GM18909 (cell line): ENCODE data around the gene PPP4R4.
"Not testable (repeated sequence)": the region's sequence is repeated elsewhere in the genome, so short reads cannot be mapped to it uniquely, and the experiment has no call there.

Source experiments
- ATAC-seq: cut with Tn5 transposase; IDR thresholded peaks from one replicate; pipeline ENCODE4 v1.9.1; 2021; ENCODE audit warnings: mild to moderate bottlenecking; ENCODE audit not compliant: unreplicated experiment, poor library complexity

Gene PPP4R4

DNA sequence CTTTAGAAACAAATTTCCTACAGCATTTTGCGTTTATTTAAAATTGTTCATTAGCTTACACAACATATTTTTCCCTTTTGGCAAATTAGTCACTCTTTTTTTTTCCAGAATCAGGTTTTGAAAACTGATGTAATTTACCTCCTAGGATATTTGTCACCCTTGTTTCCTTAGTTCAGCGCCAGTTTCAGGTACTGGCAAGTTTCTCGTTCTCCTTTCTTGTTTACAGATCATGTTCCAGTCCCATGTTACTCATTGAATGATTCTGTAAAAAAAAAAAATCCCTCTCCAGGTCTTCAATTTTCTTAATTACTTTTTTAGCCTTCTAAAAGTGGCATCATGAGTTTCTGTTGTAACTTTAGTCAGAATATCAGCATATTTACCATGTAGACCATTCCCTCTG, 2.7 kb downstream of the PPP4R4 start:
- no peak for ATAC-seq

DNA sequence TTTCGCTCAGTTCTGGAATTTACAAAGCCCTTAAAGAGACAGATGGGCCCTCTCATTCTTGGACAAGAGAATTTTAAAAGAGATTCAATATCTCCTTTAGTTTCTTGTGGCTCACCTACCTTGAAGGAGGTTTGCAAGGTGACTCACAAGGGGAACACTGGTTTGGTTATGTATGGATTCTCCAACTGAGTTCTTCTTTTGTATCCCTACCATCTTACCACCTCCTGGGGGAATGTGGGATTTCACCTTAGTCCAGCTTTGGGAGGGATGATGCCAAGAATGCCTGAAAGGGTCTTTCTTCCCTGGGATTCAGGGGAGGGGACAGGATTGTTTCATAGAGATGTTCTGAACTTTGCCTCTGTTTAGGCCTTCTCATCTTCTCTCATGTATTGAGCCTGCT, 3.7 kb downstream of the PPP4R4 start:
- ATAC-seq, result no peak

DNA sequence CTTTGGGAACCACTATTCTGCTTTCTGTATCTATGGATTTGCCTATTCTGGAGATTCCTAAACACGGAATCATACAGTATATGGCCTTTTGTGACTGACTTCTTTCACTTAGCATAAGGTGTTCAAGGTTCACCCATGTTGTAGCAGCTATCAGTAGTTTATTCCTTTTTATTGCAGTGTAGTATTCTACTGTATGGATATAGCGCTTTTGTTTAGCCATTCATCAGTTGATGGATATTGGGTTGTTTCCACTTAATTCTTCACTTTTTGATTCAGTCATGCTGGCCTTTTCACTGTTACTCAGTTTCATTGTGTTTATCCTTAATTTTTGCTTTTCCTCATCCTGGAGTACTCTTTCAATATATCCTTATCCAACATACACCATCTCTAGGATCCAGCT, 5.1 kb downstream of the PPP4R4 start:
- ATAC-seq, result no peak

DNA sequence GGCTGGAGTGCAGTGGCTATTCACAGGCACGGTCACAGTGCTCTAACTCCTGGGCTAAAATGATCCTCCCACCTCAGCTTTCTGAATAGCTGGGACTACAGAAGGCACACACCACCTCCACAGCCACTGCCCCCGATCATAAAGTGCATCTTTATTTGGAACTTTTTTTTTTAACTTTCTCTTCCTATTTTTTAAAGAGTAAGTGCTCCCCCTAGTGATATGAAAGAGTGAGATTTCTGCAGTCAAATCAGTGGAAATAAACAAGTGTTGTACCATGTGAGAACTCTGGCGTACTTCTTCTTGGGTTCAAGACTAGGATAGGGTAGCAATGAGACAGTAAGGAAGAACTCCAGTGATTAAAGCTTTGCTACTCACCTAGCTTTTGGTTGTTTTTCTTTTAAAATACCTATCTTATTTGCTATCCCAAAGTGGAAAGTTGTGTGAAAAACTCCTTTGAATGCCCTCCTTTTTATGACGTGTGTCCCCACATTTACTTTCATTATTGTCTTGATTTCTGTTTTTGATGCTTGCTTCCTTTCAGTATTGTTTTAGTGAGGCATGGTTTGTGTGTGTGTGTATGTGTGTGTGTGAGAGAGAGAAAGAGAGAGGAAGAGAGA, 6.6 kb downstream of the PPP4R4 start:
- ATAC-seq, result peak; percentile 74

DNA sequence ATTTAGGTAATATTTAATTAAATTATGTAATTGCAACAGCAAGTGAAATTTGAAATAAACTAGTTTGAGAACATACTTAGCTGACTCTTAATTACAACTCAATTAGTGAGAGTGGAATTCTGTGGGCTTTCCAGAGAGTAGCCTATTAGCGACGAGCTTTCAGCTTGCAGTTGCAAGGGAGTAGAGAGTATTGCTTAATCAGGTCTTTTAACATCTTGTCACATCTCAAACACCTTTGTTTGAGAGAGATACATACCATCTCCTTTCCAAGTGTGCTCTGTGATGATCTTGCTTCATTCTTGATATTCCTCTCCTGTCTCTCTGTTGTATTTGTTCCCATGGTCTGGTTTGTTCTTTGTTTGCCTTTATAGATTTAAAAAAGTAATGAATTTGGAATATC, 7.7 kb downstream of the PPP4R4 start:
- ATAC-seq, result no peak

DNA sequence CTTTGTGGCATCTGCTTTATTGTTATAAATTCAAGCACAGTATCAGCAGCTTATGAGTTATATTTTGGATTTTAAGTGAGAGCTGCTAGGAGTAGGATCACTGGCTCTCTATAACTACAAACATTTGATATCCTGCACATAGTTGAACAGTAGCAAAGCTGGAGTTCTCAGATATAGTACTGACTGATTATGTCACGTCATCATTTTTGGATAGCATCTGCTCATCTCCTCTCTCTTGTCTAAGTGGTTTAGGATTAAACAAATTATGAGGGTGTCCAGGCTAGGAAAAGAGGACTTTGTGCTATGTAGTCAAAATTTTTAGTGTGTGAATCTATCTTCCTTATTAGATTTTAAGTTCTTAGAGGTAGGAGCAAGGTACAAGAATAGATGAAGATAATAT, 18.4 kb downstream of the PPP4R4 start:
- ATAC-seq, result no peak

DNA sequence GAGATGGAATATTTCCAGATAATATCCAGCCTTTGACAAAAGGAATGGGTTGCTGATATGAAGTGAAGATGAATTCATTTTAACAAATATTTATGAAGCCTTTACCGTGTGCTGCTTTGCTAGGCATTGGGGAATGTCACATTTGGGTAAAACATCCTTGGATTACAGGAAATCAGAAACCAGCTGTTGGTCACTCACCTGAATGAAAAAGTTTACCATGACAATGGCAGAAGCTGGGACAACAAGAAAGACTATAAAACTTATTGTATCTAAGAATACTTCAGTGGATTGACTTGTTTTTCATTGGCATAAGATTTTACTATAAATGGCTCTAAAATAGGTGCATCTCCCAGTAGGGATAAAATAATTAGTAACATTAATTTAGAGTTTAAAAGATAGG, 19.7 kb downstream of the PPP4R4 start:
- ATAC-seq, result no peak

DNA sequence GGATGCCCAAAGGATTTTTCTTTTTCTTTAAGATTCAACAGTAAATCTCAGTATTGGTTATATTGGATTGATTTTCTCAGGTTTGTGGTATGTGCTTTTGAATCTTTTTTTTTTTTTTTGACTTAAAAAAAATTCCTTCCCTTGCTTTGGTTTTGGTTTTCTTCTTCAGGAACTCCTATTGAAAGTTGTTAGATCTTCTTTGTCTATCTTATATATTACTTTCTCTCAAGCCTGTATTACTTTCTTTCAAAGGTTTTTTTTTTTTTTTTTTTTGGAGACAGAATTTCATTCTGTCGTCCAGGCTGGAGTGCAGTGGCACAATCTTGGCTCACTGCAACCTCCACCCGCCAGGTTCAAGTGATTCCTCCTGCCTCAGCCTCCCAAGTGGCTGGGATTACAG, 21.9 kb downstream of the PPP4R4 start:
- ATAC-seq, result no peak

DNA sequence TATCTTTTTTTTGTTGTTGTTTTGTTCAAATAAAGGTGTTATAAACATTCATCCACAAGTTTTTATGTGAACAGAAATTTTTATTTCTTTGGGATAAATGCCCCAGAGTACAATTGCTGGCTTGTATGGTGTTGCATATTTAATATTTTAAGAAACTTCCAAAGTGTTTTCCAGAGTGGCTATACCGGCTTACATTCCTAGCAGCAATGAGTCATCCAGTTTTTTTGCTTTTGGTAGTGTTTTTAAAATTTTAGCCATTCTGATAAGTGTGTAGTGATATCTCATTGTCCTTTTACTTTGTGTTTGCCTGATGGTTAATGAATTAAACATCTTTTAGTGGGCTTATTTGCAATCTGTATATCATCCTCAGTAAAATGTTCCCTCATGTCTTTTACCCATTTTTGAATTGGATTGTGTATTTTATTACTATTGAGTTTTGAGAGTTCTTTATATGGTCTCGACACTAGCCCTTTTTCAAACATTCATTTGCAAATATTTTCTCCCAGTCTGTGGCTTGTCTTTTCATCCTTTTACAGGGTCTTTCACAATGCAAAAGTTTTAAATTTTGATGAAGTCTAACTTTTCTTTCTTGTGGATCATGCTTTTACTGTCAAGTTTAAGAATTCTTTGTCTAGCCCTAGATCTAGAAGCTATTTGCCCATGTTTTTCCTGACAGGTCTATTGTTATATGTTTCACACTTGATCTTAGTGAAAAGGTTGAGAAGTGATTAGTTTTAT, 29.5 kb downstream of the PPP4R4 start:
- ATAC-seq, result no peak

DNA sequence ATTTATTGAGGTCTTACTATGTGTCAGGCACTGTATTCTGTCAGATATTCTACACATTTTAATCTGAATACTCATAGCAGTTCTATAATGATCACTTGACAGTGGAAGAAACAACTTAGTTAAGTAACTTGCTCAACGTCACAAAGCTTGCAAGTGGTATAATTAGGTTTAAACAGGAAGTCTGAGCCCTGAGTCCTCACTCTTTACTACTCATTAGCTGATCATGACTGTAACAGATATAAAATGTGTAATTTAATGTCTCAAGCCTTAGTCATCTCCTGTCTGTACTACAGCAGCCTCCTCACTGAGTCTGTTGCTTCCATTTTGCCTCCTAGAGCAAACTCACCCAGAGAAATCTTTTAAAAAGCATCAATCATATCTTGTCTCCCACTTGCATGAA, 38.9 kb downstream of the PPP4R4 start:
- no peak for ATAC-seq

DNA sequence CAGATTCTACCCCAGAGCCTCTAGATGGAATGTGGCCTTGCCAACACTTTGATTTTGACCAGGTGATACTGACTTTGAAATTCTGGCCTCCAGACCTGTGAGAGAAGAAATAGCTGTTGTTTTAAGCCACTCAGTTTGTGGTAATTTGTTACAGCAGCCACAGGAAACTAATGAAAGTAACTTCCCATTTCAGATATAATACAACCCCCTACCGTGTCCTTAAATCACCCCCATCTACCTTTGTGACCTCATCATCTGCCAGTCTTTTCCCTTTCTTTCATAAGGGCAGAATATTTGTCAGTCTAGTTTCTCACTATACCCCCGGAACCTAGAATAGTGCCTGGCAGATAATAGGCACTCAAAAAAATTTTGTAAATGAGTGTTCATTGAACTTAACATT, 39.6 kb downstream of the PPP4R4 start:
- no peak for ATAC-seq

DNA sequence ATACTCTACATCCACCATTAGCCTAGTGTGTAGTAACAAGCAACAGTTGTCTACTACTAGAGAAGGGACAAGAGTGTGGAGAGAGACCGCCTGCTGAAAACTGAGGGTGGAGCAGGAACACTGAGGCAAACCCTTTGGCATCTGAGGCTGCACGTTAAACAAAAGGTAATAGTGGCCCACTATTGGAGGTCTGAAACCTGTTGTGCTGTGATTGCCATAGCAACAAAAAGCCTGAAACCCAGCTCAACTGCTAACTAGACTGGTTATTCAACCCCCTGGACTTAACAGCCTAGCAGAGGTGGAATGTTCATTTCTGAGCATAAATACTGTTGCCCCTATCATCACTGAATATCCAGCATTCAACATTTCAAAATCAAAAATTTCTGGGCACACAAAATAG, 43.0 kb downstream of the PPP4R4 start:
- no peak for ATAC-seq

DNA sequence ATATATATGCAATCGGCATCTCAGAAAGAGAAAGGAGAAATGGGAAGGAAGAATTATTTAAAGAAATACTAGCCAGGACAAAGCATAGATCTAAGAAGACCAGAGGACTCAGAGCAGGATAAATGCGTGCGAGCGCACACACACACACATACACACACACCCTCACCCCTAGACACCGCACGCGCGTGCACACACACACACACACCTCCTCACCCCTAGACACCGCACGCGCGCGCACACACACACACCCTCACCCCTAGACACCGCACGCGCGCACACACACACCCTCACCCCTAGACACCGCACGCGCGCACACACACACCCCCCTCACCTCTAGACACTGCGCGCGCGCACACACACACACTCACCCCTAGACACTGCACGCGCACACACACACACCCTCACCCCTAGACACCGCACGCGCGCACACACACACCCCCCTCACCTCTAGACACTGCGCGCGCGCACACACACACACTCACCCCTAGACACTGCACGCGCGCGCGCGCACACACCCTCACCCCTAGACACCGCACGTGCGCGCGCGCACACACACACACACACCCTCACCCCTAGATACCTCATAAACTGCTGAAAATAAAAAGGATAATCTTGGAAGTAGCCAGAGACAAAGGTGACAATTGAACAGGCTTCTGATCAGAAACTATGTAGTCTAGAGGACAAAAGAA, 44.2 kb downstream of the PPP4R4 start:
- ATAC-seq, result not testable (repeated sequence)

DNA sequence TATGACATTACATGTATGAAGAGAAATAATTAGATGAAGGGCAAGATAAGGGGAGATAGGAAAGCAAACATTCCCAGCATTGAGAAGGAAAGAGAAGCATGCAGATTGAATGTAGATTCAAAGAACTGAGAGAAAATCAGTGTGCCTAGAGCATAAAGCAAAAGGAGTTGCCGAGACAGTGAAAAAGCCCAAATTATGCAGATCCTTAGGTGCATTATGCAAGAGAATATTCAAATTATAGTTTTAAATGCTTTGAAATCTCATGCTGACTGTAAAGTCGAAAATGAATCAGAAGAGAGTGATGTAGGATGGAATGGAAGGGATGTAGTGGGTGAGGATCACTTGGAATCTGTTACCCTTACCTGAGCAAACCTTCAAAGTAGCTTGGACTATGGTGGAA, 49.9 kb downstream of the PPP4R4 start:
- ATAC-seq, result no peak

DNA sequence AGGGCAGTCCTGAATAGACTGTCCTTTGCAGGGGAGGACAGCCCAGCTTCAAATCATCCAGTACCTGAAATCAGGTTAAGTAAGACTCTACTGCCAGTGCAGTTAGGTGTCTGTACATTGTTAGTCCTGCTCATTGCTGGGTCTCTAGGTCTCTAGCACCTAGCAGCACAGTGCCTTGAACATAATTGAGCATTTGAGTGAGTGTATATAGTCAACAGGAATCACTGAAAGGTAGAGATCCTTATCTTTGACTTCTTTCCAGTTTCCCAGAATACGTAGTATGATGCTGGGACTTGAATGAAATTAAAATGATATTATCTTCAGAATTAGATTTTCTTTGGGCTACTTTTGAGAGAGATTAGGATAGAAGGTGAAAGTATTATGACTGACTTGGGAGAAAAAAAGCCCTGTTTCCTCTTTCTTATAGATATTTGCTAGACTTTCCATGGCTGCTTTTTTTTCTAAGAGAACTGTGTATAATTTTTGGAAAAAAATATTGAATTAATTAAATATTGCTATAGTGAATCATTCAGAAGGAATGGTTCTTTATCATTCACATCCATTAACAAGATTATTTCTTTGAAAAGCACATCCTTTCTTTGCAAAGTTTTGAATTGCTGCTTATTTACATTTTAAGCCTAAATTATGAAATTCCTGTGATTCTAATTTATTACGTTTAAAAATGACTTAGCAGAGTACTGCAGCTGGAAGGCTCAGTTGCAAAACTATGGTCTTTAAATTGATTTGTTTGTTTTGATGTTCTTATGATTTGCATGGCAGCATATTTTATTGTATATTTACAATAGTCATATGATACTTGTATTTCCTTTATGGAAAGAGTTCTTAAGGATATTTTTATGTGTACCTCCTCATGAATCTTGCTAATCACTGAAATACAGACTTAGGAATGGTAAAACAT, 51.6 kb downstream of the PPP4R4 start:
- no peak for ATAC-seq

DNA sequence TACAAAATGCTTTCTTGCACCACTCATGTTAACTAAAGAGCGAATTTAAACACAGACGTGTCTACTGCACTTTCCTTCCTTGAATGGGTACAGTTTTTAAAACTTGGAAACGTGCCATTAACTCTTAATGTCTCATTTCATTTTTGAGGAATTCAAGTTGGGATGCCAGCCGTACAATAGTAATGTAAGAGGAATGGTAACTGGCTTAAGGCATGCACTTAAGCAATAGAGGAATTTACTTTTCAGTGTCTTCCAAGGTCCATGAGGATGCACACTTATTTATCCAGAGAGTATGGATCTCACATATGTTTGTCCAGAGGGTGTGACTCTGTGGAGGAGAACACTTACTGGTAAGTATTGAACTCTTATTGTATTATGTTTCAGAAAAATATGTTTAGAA, 52.9 kb downstream of the PPP4R4 start:
- no peak for ATAC-seq

DNA sequence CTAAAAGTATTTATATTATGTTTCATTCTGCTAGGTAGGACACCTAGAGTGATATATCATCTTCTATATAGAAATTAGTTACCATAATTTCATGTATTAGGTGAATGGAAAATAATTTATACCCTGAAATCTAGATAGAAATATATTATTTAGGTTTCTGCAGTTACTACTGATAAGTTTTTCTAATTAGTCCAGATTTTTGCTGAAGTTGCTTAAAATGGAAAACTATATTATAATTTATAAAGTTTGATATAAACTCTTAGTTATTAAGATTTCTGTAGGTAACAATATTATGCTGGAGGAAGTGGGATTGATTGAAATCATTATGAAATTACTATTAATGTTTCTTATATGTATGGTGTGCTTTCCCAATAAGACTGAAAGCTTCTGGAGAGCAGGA, 62.9 kb downstream of the PPP4R4 start:
- ATAC-seq, result no peak

DNA sequence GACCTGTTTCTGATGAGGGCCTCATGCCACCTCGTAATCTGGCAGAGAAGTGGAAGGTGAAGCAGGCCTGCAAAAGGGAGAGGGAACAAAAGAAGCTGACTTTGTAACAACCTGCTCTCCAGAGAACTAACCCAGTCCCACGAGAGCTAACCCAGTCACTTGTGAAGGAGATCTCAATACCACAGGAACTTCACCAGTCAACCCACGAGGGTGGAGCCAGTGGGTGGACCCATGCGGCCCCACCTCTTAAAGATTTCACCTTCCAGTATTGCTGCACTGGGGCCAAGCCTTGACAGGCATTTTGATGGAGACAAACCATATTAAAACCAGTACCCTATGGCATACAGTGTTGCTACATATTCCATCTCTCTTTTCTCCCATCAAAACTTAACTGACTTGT, 63.9 kb downstream of the PPP4R4 start:
- ATAC-seq, result no peak

DNA sequence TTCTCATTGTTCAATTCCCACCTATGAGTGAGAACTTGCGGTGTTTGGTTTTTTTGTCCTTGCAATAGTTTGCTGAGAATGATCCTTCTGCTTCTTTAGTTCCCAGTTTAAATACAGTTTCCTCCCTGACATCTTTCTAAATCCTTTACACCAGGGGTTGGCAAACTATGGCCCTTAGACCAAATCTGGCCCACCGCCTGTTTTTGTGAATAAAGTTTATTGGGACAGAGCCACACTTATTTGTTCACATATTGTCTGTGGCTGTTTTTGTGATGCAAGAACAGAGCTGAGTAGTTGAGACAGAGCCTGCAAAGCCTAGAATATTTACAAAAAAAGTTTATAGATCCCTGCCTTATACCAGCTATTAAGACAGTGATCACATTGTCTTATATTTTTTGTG, 65.3 kb downstream of the PPP4R4 start:
- no peak for ATAC-seq

DNA sequence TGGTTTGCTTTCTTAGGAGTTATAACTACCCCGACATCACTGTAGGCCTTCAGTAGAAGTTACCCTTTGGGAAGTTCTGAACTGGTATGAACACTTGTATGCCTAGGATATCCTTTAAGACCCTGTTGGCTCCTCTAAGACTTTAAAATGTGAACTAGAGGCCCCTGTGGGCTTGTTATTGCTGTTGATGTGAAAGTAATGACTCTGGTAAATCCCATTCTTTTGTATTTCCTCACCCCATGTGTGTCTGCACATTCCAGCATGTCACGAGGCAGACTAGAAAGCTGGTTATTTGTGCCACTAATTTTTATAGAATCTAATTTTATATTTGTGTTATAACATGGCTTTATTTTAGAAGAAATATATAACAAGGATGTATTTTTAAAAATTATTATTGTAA, 70.1 kb downstream of the PPP4R4 start:
- no peak for ATAC-seq

DNA sequence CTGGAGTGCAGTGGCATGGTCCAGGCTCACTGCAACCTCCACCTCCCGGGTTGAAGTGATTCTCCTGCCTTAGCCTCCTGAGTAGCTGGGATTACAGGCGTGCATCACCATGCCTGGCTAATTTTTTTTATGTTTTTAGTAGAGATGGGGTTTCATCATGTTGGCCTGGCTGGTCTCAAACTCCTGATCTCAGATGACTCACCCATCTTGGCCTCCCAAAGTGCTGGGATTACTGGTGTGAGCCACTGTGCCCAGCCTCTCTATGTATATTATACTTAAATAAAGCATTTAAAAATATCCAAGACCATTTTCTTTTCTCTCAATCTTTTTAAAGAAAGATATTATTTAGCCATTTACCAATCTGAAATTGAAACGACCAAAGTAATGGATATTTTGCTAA, 90.1 kb downstream of the PPP4R4 start:
- not testable (repeated sequence) for ATAC-seq
